Measurements from ENCODE around the gene DKKL1.
"Not testable (repeated sequence)": the region's sequence is repeated elsewhere in the genome, so short reads cannot be mapped to it uniquely, and the experiment has no call there.

Gene DKKL1

DNA sequence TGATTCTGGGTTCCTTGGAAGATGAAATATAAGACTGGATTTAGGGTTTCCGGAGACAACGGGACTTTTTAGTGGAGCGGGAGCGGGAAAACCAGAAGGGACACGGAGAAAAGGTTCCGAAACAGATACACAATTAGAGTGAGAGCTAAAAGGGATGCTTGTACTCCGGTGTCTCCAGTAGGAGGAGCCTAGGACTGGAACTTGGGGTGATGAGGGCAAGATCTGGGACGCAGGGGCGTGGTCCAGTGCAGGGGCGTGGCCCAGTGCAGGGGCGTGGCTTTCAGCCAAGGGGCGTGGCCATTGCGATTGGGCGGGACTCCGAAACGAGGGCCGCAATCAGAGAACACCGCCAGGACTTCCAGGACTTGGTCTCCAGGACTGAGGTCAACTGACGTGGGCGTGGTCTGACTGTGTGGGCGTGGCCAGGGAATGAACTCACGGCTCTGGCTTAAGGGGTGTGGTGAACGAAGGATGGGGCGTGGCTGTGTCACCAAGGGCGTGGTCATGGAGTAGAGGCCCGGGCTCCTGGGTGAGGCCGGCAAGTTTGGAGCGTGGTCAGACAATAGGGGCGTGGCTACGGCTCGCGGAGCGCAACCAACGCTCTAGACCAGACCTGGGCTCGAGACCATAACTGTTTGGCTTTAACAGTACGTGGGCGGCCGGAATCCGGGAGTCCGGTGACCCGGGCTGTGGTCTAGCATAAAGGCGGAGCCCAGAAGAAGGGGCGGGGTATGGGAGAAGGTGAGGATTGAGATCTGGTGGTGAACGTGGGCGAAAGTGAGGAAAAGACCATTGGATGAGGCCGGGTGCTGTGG lies at the start of gene DKKL1:
TSS of gene DKKL1 (plus strand) at position 610 of the 815 bp plus-strand sequence. CDS start at position 732, 122 bp downstream.
- H3K27ac ChIP-seq: peak within 1 kb of the TSS; percentile 88

DNA sequence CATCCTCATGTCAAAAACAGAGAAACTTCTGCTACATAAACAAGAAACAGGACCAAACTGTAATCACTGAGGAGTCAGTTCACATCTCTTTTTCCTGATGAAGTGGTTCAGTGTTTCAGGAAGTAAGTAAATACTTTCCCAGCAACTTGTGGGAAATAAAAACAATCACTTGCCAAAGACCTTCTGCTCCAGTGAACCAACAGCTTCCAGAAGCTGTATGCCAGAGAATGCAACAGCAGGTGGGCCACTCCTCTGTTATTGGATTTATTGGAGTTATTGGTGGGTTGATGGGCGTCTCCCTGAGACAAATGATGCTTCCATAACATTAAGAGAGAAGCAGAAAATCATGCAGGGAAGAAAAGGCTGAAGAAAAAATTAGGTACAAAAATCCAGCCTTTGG lies 48.6 kb upstream of the DKKL1 start:
- no peak for DNase-seq (ENCODE audit: low spot score)
- H3K27ac ChIP-seq: no peak overlapping the region
- CTCF ChIA-PET: interaction anchor here (0.7 kb wide), 1 partner anchor 10 kb away, joined by 4 read pairs; no protein-coding TSS in a partner anchor
- TF ChIP-seq, protein P1, sequence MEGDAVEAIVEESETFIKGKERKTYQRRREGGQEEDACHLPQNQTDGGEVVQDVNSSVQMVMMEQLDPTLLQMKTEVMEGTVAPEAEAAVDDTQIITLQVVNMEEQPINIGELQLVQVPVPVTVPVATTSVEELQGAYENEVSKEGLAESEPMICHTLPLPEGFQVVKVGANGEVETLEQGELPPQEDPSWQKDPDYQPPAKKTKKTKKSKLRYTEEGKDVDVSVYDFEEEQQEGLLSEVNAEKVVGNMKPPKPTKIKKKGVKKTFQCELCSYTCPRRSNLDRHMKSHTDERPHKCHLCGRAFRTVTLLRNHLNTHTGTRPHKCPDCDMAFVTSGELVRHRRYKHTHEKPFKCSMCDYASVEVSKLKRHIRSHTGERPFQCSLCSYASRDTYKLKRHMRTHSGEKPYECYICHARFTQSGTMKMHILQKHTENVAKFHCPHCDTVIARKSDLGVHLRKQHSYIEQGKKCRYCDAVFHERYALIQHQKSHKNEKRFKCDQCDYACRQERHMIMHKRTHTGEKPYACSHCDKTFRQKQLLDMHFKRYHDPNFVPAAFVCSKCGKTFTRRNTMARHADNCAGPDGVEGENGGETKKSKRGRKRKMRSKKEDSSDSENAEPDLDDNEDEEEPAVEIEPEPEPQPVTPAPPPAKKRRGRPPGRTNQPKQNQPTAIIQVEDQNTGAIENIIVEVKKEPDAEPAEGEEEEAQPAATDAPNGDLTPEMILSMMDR (conservative IDR thresholded peaks at IDR 0.05; ENCODE audit: low read depth): no peak
- POLR2A ChIA-PET (ENCODE audit: low non-redundant PET): no interaction called here

More for the DNA sequence above, at the start of gene DKKL1:
- TF ChIP-seq, protein P1 (conservative IDR thresholded peaks at IDR 0.05; ENCODE audit: low read depth): peak; percentile 31
- peak; percentile 99 for DNase-seq (ENCODE audit: low spot score)
- POLR2A ChIA-PET (ENCODE audit: low non-redundant PET): no interaction called here
- CTCF ChIA-PET: interaction anchor here (0.6 to 0.8 kb wide), 3 partner anchors 62 to 1771 kb away, joined by 3 to 4 read pairs (median 4); partner anchors contain the start of gene GFY

DNA sequence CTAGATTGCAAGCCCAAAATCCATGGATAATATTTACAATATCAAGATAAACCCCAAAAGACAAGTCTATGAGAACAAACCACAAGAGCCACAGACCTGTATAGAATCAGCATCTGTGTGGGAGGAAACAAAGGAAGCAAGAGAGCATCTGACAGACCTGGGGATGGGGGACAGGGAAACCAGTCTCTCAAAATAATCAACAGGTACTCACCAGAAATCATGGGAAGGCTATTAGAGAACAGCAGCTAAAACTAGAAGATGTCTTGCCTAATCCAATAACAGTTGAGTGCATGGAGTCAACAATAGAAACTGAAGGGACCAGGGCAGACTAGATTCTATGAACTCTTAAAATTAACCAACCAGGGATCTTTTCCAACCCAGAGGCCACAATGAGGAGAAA lies 47.4 kb upstream of the DKKL1 start:
- H3K27ac ChIP-seq: no peak overlapping the region
- CTCF ChIA-PET: no interaction called here
- no peak for DNase-seq (ENCODE audit: low spot score)
- TF ChIP-seq, protein P1 (conservative IDR thresholded peaks at IDR 0.05; ENCODE audit: low read depth): no peak
- POLR2A ChIA-PET (ENCODE audit: low non-redundant PET): no interaction called here

DNA sequence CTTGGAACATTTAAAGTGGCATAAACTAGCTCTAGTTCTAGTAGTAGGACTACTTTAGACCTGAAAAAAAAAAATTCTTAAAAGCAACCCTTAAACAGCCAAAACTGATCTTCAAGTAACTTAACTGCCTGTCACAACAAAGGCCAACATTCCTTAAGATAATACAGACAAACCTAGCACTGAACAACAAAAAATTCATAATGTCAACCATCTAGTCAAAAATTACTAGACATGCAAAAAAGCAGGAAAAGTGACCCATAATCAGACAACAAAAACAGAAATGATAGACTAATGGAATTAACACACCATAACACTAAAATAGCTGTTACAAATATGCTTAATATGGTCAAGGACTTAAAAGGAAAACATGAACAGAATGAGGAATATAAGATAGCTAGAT lies 45.4 kb upstream of the DKKL1 start:
- TF ChIP-seq, protein P1 (conservative IDR thresholded peaks at IDR 0.05; ENCODE audit: low read depth): no peak
- no peak overlapping the region for H3K27ac ChIP-seq
- ChIA-PET POLR2A (ENCODE audit: low non-redundant PET) (no interaction called here), CTCF (interaction anchor here (0.6 to 1.2 kb wide), 4 partner anchors 9 to 253 kb away, joined by 3 to 6 read pairs (median 3); no protein-coding TSS in a partner anchor)
- no peak for DNase-seq (ENCODE audit: low spot score)

DNA sequence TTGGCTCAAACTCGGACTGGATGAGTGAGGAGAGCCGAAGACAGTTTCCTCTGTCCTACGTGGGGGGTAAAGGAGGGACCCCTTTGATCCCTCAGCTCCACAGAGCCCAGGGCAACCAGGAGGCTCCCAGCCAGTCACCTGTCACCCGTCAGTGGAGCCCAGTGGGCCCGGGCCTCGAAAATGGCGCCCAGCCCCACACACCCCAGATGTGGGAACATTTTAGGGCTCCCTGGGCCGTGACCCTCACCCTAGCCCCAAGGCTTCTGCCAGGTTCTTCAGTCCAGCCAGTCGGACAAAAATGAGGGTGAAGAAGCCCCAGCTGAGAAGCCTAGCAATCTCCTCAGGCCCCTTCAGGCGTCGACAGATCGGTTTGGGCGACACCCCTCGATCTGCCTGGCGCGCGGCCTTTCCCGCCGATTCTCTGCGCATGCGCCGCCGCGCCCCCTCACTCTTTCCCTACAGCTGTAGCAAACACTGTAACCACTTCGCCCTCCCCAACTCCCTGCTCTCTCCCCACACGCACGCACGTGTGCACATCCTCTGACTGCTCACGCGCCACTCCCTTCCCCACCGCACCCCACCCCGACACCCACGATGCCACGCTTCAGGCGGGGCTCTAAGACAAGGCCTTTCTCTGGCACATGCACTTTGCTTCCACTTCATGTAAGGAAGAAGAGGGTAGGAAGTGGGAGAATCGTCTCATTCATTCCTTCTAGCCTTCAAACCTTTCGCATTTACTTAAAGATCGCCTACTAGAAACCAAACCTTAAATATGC lies 38.7 kb upstream of the DKKL1 start, which contains the start of gene SLC6A16:
TSS of gene SLC6A16 (minus strand) at position 391 of the 776 bp plus-strand sequence. CDS start 13,844 bp downstream, outside the sequence.
- no peak within 1 kb of the TSS for H3K27ac ChIP-seq
- POLR2A ChIA-PET (ENCODE audit: low non-redundant PET): interaction anchor here (0.6 kb wide), 1 partner anchor 19 kb away, joined by 3 read pairs; no protein-coding TSS in a partner anchor

DNA sequence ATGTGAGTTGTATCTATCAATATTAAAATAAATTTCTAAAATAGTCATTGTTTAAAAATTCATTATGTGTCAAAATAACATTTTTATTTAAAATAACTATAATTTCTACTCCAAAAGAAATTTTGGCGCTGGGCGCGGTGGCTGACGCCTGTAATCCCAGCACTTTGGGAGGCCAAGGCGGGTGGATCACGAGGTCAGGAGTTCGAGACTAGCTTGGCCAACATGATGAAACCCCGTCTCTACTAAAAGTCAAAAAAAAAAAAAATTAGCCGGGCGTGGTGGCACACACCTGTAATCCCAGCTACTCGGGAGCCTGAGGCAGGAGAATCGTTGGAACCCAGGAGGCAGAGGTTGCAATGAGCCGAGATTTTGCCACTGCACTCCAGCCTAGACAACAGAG lies 37.9 kb upstream of the DKKL1 start:
- H3K27ac ChIP-seq; CTCF ChIA-PET; POLR2A ChIA-PET (ENCODE audit: low non-redundant PET); DNase-seq (ENCODE audit: low spot score): not testable (repeated sequence)

More for the DNA sequence above, 38.7 kb upstream of the DKKL1 start, which contains the start of gene SLC6A16:
- DNase-seq (ENCODE audit: low spot score): no peak
- TF ChIP-seq, protein P1 (conservative IDR thresholded peaks at IDR 0.05; ENCODE audit: low read depth): no peak
- CTCF ChIA-PET: interaction anchor here (1.0 kb wide), 1 partner anchor 24 kb away, joined by 6 read pairs; no protein-coding TSS in a partner anchor
